Endothelial cell of umbilical vein (primary cell): Measurements from ENCODE around the gene CCBE1. TPM values are rescaled to one million over a fixed set of nuclear protein-coding genes. Genes with fewer than 3 reads are reported as not detected.

ENCODE experiments used
- BruUV-seq: library from RNA; stranded (reverse); fragments of 400-500 nt; replicated peaks from 2 replicates; lab custom pipeline; 2021; lab: Mats Ljungman, UMichigan
- CTCF ChIA-PET: fragments of 300-600, 350-600 bp; sonication (Branson Sonifier 250); formaldehyde crosslinking; loops from one replicate; lab custom pipeline; 2021; ENCODE audit warnings: antibody characterized with exemption, inconsistent platforms; lab: Charles Lee
- POLR2A ChIA-PET: fragments of 300-600, 350-600 bp; sonication (Branson Sonifier 250); formaldehyde crosslinking; loops from one replicate; lab custom pipeline; 2021; ENCODE audit warnings: antibody characterized with exemption, inconsistent platforms; lab: Charles Lee
- DNase-seq: peaks from one replicate; pipeline ENCODE4 v3.0.0-alpha.2; 2011; ENCODE audit warnings: low read depth, low spot score
- FAIRE-seq: peaks from 2 replicates; lab custom pipeline; 2011; peaks lifted over from hg19 to GRCh38; lab: Jason Lieb, UNC
- H2AFZ ChIP-seq: 2 replicates; pipeline ENCODE4 v1.6.0; 2012; ENCODE audit warnings: low read depth, low read length, control low read depth, inconsistent platforms
- H3K27ac ChIP-seq: 2 replicates; pipeline ENCODE4 v1.5.1; 2011; ENCODE audit warnings: low read depth, mild to moderate bottlenecking, control low read depth, low read length, moderate library complexity; ENCODE audit not compliant: insufficient read depth
- H3K27me3 ChIP-seq, 2 experiments: 2 replicates each; pipeline versions ENCODE4 v1.6.0 to v1.6.1; 2011; ENCODE audit warnings: low read length in 2 of 2, mixed read lengths in 1 of 2; ENCODE audit not compliant: control insufficient read depth in 2 of 2, insufficient read depth in 2 of 2
- H3K36me3 ChIP-seq, 2 experiments: 2 replicates in 1 of 2; 3 replicates in 1 of 2; pipeline ENCODE4 v1.5.1; 2011; ENCODE audit warnings: low read length in 2 of 2, mild to moderate bottlenecking in 1 of 2, moderate library complexity in 1 of 2; ENCODE audit not compliant: control insufficient read depth in 2 of 2, insufficient read depth in 2 of 2; ENCODE audit errors: extremely low read depth in 1 of 2
- H3K4me1 ChIP-seq: 3 replicates; pipeline ENCODE4 v1.5.1; 2011; ENCODE audit warnings: mild to moderate bottlenecking, low read length; ENCODE audit not compliant: control insufficient read depth, insufficient read depth; ENCODE audit errors: extremely low read depth
- H3K4me2 ChIP-seq: 2 replicates; pipeline ENCODE4 v1.6.1; 2011; ENCODE audit warnings: low read length, control low read depth, mixed read lengths; ENCODE audit not compliant: insufficient read depth
- H3K4me3 ChIP-seq, 3 experiments: fragments of 200-600 bp in 1 of 3; sonication (generic), shearing (Covaris generic) in 1 of 3; replicated peaks in 1 of 3; 2 replicates each; pipeline ENCODE4 v1.5.1; 2011 to 2016; ENCODE audit warnings: control low read depth in 3 of 3, low read length in 3 of 3, mild to moderate bottlenecking in 2 of 3, inconsistent platforms in 1 of 3, low read depth in 1 of 3, moderate library complexity in 1 of 3; ENCODE audit not compliant: insufficient read depth in 1 of 3
- H3K79me2 ChIP-seq: 2 replicates; pipeline ENCODE4 v1.6.0; 2012; ENCODE audit warnings: low read length, inconsistent platforms; ENCODE audit not compliant: control insufficient read depth, insufficient read depth
- H3K9ac ChIP-seq: replicated peaks from 2 replicates; pipeline ENCODE3; 2011; ENCODE audit warnings: low read length, control low read depth; ENCODE audit not compliant: insufficient read depth; ENCODE audit errors: extremely low read depth
- H3K9me1 ChIP-seq: replicated peaks from 3 replicates; pipeline ENCODE4 v1.6.0; 2011; ENCODE audit warnings: mild to moderate bottlenecking, low read length; ENCODE audit not compliant: control insufficient read depth, insufficient read depth; ENCODE audit errors: extremely low read depth
- H3K9me3 ChIP-seq: replicated peaks from 2 replicates; pipeline ENCODE4 v1.5.1; 2012; ENCODE audit warnings: low read length, inconsistent platforms; ENCODE audit not compliant: control insufficient read depth, insufficient read depth
- H4K20me1 ChIP-seq: replicated peaks from 2 replicates; pipeline ENCODE3; 2011; ENCODE audit warnings: mild to moderate bottlenecking, low read length; ENCODE audit not compliant: control insufficient read depth, insufficient read depth; ENCODE audit errors: extremely low read depth
- CTCF ChIP-seq, 2 donors: IDR thresholded peaks; 1 replicate in 1 of 2; 2 replicates in 1 of 2; pipeline ENCODE4 v1.5.1; 2011; ENCODE audit warnings: low read length in 2 of 2, mild to moderate bottlenecking in 2 of 2, moderate library complexity in 2 of 2, control low read depth in 1 of 2, inconsistent platforms in 1 of 2, low read depth in 1 of 2; ENCODE audit not compliant: insufficient read depth in 1 of 2; ENCODE audit errors: extremely low read depth in 1 of 2
- EZH2 ChIP-seq: IDR thresholded peaks from 2 replicates; pipeline ENCODE4 v1.6.1; 2012; ENCODE audit warnings: borderline replicate concordance, low read depth, mild to moderate bottlenecking, moderate library complexity, low read length, inconsistent platforms; ENCODE audit not compliant: severe bottlenecking
- GATA2 ChIP-seq: IDR thresholded peaks from 2 replicates; pipeline ENCODE4 v1.7.0; 2011; ENCODE audit warnings: low read depth, mild to moderate bottlenecking, moderate library complexity, mixed read lengths, low read length; ENCODE audit not compliant: insufficient read length, insufficient read depth
- JUN ChIP-seq: IDR thresholded peaks from 2 replicates; pipeline ENCODE4 v1.6.1; 2011; ENCODE audit warnings: borderline replicate concordance, low read depth; ENCODE audit not compliant: insufficient read length, insufficient read depth
- MAX ChIP-seq: IDR thresholded peaks from 2 replicates; pipeline ENCODE4 v1.6.1; 2011; ENCODE audit not compliant: insufficient read depth, insufficient read length
- MYC ChIP-seq: IDR thresholded peaks from one replicate; pipeline ENCODE4 v1.6.1; 2011; ENCODE audit warnings: mild to moderate bottlenecking, low read depth, low read length
- POLR2A ChIP-seq: IDR thresholded peaks from 2 replicates; pipeline ENCODE4 v1.6.1; 2012; ENCODE audit warnings: low read depth, mild to moderate bottlenecking, control low read depth, low read length
- POLR2AphosphoS5 ChIP-seq: IDR thresholded peaks from 2 replicates; pipeline ENCODE4 v1.6.1; 2012; ENCODE audit warnings: low read depth, mild to moderate bottlenecking, control low read depth, low read length, moderate library complexity; ENCODE audit not compliant: insufficient read depth
- dilution Hi-C: fragments of 300-500 bp; cut with MboI; formaldehyde crosslinking; loops from one replicate; pipeline ENCODE4 v1.15.0; 2019; ENCODE audit warnings: low sequenced_read_pairs; ENCODE audit not compliant: extremely low pct_ligation_motif_present
- intact Hi-C: fragments of 100-400 bp; cut with micrococcal nuclease; formaldehyde crosslinking; loops from one replicate; pipeline ENCODE4 v1.10.0; 2022
- polyA plus RNA-seq, 4 experiments: library from polyadenylated mRNA; depleted of rRNA in 3 of 4; stranded (reverse) in 3 of 4; unstranded in 1 of 4; fragments of >200 nt; gene quantifications; 2 replicates each; pipeline versions ENCODE4 v1.2.1 to v1.2.3, GENCODE V29; 2011 to 2012; ENCODE audit warnings: missing spikeins in 1 of 4
- total RNA-seq: library from RNA; stranded (reverse); gene quantifications from 2 replicates; pipeline ENCODE4 v1.2.3, GENCODE V29; 2021

Gene CCBE1
- total and polyA plus RNA-seq, 2 donors (not counting 3 experiments of a cell fraction or from before 2014, with no cell fraction given) = 0.04 TPM; not detected in 1

GRCh38 chr18:59695551-59695950 lies 1.7 kb downstream of the CCBE1 start:
- H3K79me2 ChIP-seq = no peaks in the 10 kb centered on the region
- no peak for DNase-seq
- ChIA-PET POLR2A (no interaction called here), CTCF (interaction anchor here (2.4 kb wide), 1 partner anchor 64 kb away, joined by 10 read pairs; no protein-coding TSS in a partner anchor)
- BruUV-seq = no TSS peak
- no peak for FAIRE-seq
- no peaks in the 10 kb centered on the region for H3K36me3 ChIP-seq
- H3K4me3 ChIP-seq = no peak overlapping the region
- H2AFZ ChIP-seq = no peak overlapping the region
- peaks cover 29 to 35% of the 10 kb centered on the region in 2 experiments for H3K27me3 ChIP-seq
- H4K20me1 ChIP-seq = no peaks in the 10 kb centered on the region
- dilution Hi-C loops = no loop called here
- peaks cover 2% of the 10 kb centered on the region for H3K4me1 ChIP-seq
- no peaks in the 10 kb centered on the region for H3K9me1 ChIP-seq
- H3K9ac ChIP-seq = no peak overlapping the region
- TF ChIP-seq EZH2 (no peak), POLR2AphosphoS5 (no peak), CTCF (IDR thresholded peaks at IDR 0.05; ENCODE audit: extremely low read depth in 1 of 2, insufficient read depth in 1 of 2, low read depth in 1 of 2, low read length in 2 of 2) (no peak), MYC (no peak), GATA2 (no peak), JUN (no peak), POLR2A (no peak), MAX (no peak)
- no peak overlapping the region for H3K4me2 ChIP-seq
- intact Hi-C loops = no loop called here
- no peak overlapping the region for H3K27ac ChIP-seq
- no peaks in the 10 kb centered on the region for H3K9me3 ChIP-seq
